Astrocyte of the spinal cord (primary cell): ENCODE data around the gene ERICH2.

Experiments used
- DNase-seq: peaks from one replicate; pipeline ENCODE4 v3.0.0; 2011; ENCODE audit warnings: low read depth, low spot score
- H3K4me3 ChIP-seq: 2 replicates; pipeline ENCODE4 v1.5.1; 2011; ENCODE audit warnings: low read depth, mild to moderate bottlenecking, low read length, moderate library complexity
- in situ Hi-C: cut with HindIII; loops from 2 replicates; pipeline ENCODE4 v1.10.0; 2017; ENCODE audit warnings: low sequenced_read_pairs
- TF ChIP-seq, protein P1 (sequence below): IDR thresholded peaks from 2 replicates; pipeline ENCODE4 v1.5.1; 2012; ENCODE audit warnings: low read depth, mild to moderate bottlenecking, low read length, inconsistent platforms

ERICH2 gene

DNA sequence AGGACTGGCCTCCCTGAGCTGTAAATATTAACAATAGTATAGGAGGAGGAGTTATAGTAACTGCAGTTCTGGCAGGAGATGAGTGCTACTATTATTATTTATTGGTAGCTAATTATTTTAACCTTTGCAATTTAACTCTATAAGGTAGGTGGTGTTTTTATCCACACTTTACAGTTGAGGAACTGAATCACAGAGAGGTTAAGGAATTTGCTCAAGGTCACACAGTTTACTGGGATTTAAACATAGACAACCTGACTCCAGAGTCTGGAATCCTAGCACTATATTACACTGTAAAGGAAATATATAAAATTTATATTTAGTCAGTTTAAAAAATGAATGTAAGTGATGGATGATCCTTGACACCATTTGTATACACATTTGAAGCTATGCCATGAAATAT is 2.1 kb downstream of the ERICH2 start:
- no peak overlapping the region for H3K4me3 ChIP-seq
- in situ Hi-C loops: no loop called here
- DNase-seq: no peak
- TF ChIP-seq, protein P1, sequence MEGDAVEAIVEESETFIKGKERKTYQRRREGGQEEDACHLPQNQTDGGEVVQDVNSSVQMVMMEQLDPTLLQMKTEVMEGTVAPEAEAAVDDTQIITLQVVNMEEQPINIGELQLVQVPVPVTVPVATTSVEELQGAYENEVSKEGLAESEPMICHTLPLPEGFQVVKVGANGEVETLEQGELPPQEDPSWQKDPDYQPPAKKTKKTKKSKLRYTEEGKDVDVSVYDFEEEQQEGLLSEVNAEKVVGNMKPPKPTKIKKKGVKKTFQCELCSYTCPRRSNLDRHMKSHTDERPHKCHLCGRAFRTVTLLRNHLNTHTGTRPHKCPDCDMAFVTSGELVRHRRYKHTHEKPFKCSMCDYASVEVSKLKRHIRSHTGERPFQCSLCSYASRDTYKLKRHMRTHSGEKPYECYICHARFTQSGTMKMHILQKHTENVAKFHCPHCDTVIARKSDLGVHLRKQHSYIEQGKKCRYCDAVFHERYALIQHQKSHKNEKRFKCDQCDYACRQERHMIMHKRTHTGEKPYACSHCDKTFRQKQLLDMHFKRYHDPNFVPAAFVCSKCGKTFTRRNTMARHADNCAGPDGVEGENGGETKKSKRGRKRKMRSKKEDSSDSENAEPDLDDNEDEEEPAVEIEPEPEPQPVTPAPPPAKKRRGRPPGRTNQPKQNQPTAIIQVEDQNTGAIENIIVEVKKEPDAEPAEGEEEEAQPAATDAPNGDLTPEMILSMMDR: no peak

DNA sequence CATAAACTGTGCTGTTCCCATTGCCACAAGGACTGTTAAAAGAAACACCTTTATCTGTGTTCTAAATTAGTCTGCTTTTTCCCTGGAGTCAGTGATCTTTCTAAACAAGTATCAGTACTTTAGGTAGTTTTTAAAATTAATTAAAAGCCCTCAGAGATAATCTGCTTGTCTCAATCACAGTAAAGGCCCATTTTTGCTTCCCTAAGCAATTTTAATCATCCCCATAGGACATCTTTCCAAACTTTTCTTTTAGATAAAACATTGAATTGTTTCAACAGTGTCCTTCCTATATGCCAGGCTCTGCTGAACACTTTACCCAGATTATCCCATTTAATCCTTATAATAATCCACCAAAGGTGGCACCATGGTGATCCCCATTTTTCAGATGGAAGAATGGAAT is 3.9 kb downstream of the ERICH2 start:
- H3K4me3 ChIP-seq: no peak overlapping the region
- TF ChIP-seq, protein P1: no peak
- in situ Hi-C loops: no loop called here
- no peak for DNase-seq

DNA sequence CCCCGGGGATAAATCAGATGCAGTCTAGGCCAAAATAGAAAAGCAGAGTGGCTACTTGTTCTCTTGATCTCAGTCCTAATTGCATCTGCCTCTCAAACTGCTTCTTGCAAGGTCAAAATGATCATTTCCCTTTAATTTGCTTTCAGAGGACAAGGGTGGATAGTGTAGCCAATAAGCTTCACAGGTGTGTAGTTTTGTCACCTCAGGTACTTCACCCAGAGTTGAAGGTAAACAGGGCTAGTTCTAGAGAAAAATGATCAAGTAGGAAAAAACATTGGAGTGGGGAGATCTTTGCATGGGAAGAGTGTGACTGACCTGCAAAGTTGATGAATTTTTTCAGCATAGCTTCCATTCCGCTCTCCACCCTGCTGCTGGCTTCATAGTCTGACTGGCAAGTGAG is 8.7 kb downstream of the ERICH2 start:
- no peak for DNase-seq
- no peak overlapping the region for H3K4me3 ChIP-seq
- TF ChIP-seq, protein P1: no peak
- in situ Hi-C loops: no loop called here

DNA sequence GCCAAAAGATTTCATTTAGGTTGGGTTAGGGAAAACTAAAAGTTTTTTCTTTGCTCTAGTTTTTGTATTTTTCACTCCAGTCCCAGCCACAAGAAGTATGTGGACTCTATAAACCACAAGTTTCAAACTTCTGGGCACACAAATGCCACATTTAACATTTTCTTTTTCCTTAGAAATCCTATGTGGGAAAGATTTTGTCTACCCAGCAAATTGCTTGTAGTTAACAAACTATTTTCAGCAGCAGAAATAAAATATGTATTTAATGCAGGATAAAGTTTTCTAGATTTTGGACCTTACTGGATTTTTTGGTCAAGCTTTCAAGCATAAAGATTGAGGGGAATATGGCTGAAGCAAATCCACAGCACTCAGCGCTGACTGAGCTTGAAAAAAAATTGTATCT is 9.1 kb downstream of the ERICH2 start:
- DNase-seq: no peak
- TF ChIP-seq, protein P1: no peak
- H3K4me3 ChIP-seq: no peak overlapping the region
- in situ Hi-C loops: no loop called here

DNA sequence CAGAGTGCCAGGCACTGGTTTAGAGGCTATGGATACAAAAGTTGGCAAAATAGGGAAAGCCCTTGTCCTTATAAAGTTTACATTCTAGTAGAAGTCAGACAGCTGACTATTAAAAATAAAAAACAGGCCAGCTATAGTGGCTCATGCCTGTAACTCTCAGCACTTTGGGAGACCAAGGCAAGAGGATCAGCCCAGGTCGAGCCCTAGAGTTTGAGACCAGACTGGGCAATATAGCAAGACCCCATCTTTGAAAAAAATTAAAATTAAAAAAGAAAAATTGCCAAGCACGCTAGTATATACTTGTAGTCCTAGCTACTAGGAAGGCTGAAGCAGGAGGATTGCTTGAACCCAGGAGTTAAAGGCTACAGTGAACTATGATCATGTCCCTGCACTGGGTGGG is 12.5 kb downstream of the ERICH2 start:
- no peak overlapping the region for H3K4me3 ChIP-seq
- no peak for DNase-seq
- in situ Hi-C loops: no loop called here
- TF ChIP-seq, protein P1: no peak

DNA sequence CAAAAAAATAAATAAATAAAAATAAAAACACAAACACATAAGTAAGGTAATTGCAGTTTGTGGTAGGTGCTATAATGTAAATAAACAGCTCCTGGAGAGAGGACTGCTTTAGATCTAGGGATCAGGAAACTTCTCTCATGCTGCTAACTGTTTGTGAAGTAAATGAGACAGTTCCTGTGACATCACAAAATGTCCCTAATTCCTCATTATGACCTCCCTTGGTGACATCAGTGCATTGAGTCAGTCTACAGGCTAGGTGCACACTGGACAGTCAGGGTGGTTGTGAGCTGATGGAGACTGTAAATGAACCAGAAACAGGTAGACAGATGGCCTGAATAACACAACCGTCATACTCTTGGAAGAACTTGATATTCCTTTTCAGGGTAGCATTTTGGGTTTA is 13.4 kb downstream of the ERICH2 start:
- in situ Hi-C loops: no loop called here
- no peak for DNase-seq
- H3K4me3 ChIP-seq: no peak overlapping the region
- TF ChIP-seq, protein P1: no peak

DNA sequence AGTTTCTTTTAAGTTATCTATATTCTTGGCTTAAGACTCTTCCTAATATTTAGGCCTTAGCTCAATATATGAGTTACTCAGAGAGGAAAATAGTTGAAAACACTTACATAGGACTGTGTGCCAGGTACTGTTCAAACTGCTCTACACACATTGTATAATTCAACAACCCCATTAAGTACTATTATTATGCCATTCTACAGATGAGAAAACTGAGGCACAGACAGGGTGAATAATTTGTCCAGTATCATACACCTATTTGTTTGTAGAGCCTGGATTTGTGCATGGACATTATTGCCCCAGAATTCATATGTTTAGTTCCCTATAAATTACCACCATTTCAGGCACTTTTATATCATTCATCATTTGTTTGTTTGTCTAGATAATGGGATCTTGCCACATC is 28.8 kb downstream of the ERICH2 start:
- no peak overlapping the region for H3K4me3 ChIP-seq
- no peak for DNase-seq
- TF ChIP-seq, protein P1: no peak
- in situ Hi-C loops: no loop called here
